ENCODE data around the gene ZNF785. TPM values are rescaled to one million over a fixed set of nuclear protein-coding genes. Genes with fewer than 3 reads are reported as not detected.

Gene ZNF785
- total and polyA plus RNA-seq, 2 of the 13 experiments (the other 11 are each of a cell fraction or from before 2014, with no cell fraction given) = 0.01 TPM; not detected in 1

DNA sequence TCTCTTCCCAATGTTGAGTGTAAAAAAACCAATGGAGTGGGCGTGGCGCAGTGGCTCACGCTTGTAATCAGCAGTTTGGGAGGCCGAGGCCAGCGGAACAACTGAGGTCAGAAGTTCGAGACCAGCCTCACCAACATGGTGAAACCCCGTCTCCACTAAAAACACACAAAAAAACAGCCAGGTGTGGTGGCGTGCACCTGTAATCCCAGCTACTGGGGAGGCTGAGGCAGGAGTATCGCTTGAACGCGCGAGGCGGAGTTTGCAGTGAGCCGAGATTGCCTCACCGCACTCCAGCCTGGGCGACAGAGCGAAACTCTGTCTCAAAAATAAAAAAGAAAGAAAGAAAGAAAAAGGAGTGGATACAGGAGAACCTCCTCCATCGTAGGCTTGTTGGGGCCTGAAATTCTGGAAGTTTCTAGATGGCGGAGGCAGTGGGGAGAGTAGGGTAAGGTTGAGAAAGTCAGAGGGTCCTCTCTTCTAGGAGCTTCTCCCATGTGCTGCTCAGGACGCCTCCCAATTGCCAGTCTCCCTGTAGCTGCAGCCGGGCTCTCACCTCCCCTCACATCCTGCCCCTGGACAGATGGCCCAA lies 26.6 kb downstream of the ZNF785 start (continued):
- TF ChIP-seq ZHX1 (CRISPR knock-in tag; IDR thresholded peaks at IDR 0.05; ENCODE audit: low read depth) = no peak
- TF ChIP-seq GPN1 (CRISPR knock-in tag; IDR thresholded peaks at IDR 0.05; ENCODE audit: borderline replicate concordance) = no peak
- no peak for TF ChIP-seq SATB2 (CRISPR knock-in tag; IDR thresholded peaks at IDR 0.05)
- TF ChIP-seq THAP11 (CRISPR knock-in tag; IDR thresholded peaks at IDR 0.05) = no peak
- peak; percentile 73 for TF ChIP-seq RCOR2 (CRISPR knock-in tag; IDR thresholded peaks at IDR 0.05)
- TF ChIP-seq KMT2A (CRISPR knock-in tag; IDR thresholded peaks at IDR 0.05) = no peak
- TF ChIP-seq SMARCE1 (IDR thresholded peaks at IDR 0.05; ENCODE audit: borderline replicate concordance) = no peak
- TF ChIP-seq ZNF124 (CRISPR knock-in tag; IDR thresholded peaks at IDR 0.05) = no peak
- TF ChIP-seq ZSCAN21 (CRISPR knock-in tag; IDR thresholded peaks at IDR 0.05; ENCODE audit: borderline replicate concordance) = no peak
- TF ChIP-seq, protein P1, sequence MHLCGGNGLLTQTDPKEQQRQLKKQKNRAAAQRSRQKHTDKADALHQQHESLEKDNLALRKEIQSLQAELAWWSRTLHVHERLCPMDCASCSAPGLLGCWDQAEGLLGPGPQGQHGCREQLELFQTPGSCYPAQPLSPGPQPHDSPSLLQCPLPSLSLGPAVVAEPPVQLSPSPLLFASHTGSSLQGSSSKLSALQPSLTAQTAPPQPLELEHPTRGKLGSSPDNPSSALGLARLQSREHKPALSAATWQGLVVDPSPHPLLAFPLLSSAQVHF (CRISPR knock-in tag; IDR thresholded peaks at IDR 0.05) = no peak
- TF ChIP-seq ETV6 (CRISPR knock-in tag; conservative IDR thresholded peaks at IDR 0.05) = no peak; the same call in 1 of the 2 replicates
- no peak for TF ChIP-seq ZNF530 (CRISPR knock-in tag; IDR thresholded peaks at IDR 0.05; ENCODE audit: low read depth)
- TF ChIP-seq ZBTB38 (CRISPR knock-in tag; IDR thresholded peaks at IDR 0.05) = no peak
- no peak for TF ChIP-seq MAFK (conservative IDR thresholded peaks at IDR 0.05 in 1 of 2, IDR thresholded peaks at IDR 0.05 in 1 of 2; ENCODE audit: low read length in 2 of 2)
- TF ChIP-seq NFYB (CRISPR knock-in tag; IDR thresholded peaks at IDR 0.05) = no peak
- no peak for TF ChIP-seq ZNF598 (CRISPR knock-in tag; IDR thresholded peaks at IDR 0.05; ENCODE audit: borderline replicate concordance)
- TF ChIP-seq, protein P2, sequence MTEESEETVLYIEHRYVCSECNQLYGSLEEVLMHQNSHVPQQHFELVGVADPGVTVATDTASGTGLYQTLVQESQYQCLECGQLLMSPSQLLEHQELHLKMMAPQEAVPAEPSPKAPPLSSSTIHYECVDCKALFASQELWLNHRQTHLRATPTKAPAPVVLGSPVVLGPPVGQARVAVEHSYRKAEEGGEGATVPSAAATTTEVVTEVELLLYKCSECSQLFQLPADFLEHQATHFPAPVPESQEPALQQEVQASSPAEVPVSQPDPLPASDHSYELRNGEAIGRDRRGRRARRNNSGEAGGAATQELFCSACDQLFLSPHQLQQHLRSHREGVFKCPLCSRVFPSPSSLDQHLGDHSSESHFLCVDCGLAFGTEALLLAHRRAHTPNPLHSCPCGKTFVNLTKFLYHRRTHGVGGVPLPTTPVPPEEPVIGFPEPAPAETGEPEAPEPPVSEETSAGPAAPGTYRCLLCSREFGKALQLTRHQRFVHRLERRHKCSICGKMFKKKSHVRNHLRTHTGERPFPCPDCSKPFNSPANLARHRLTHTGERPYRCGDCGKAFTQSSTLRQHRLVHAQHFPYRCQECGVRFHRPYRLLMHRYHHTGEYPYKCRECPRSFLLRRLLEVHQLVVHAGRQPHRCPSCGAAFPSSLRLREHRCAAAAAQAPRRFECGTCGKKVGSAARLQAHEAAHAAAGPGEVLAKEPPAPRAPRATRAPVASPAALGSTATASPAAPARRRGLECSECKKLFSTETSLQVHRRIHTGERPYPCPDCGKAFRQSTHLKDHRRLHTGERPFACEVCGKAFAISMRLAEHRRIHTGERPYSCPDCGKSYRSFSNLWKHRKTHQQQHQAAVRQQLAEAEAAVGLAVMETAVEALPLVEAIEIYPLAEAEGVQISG (CRISPR knock-in tag; IDR thresholded peaks at IDR 0.05) = no peak
- TF ChIP-seq ZNF317 (CRISPR knock-in tag; IDR thresholded peaks at IDR 0.05) = no peak
- no peak for TF ChIP-seq ZNF788 (CRISPR knock-in tag; IDR thresholded peaks at IDR 0.05; ENCODE audit: borderline replicate concordance)
- TF ChIP-seq SIN3B (IDR thresholded peaks at IDR 0.05; ENCODE audit: low read length) = no peak
- no peak for TF ChIP-seq MEF2D (CRISPR knock-in tag; IDR thresholded peaks at IDR 0.05)
- TF ChIP-seq ZBTB1 (CRISPR knock-in tag; IDR thresholded peaks at IDR 0.05; ENCODE audit: borderline replicate concordance) = no peak
- no peak for TF ChIP-seq CREB1 (IDR thresholded peaks at IDR 0.05)
- no peak for TF ChIP-seq CREB1 (CRISPR knock-in tag; IDR thresholded peaks at IDR 0.05)
- TF ChIP-seq ZFP62 (CRISPR knock-in tag; IDR thresholded peaks at IDR 0.05) = no peak
- 0 out of 2 replicates have a peak, but pooled peaks have one; percentile 31 for TF ChIP-seq DPF2 (CRISPR knock-in tag; IDR thresholded peaks at IDR 0.05; ENCODE audit: borderline replicate concordance, low read depth)
- no peak for TF ChIP-seq ZNF296 (CRISPR knock-in tag; conservative IDR thresholded peaks at IDR 0.05)
- peak; percentile 35; the same call in 1 of the 2 replicates for TF ChIP-seq ZSCAN30 (CRISPR knock-in tag; IDR thresholded peaks at IDR 0.05)
